HCT116 (cell line): ENCODE results near the gene MAP3K21. TPM values are rescaled to one million over a fixed set of nuclear protein-coding genes. Genes with fewer than 3 reads are reported as not detected.

Source experiments
- ATAC-seq: fragments of 200-7000 bp; cut with Tn5 transposase; 2 replicates; pipeline ENCODE4 v1.9.1; 2020; ENCODE audit warnings: mild to moderate bottlenecking, moderate library complexity
- BruUV-seq: library from RNA; stranded (reverse); fragments of 400-500 nt; replicated peaks from 2 replicates; lab custom pipeline; 2021; lab: Mats Ljungman, UMichigan
- CTCF ChIA-PET: fragments of 300-600 bp; sonication (Branson Sonifier 250); formaldehyde crosslinking; loops from one replicate; lab custom pipeline; 2021; ENCODE audit warnings: antibody characterized with exemption; lab: Charles Lee
- POLR2A ChIA-PET: fragments of 300-600, 350-600 bp; sonication (Branson Sonifier 250); formaldehyde crosslinking; loops from one replicate; lab custom pipeline; 2021; ENCODE audit warnings: antibody characterized with exemption; lab: Charles Lee
- RAD21 ChIA-PET, 2 experiments: fragments of 300-600 bp; sonication (Branson Sonifier 250); formaldehyde crosslinking; loops; one replicate each; lab custom pipeline; 2023; ENCODE audit warnings: low total read pairs in 2 of 2; ENCODE audit not compliant: uncharacterized antibody in 2 of 2, unreplicated experiment in 2 of 2, low non-redundant PET in 1 of 2; lab: Charles Lee
- DNase-seq: peaks from one replicate; pipeline ENCODE4 v3.0.0-alpha.2; 2010; ENCODE audit warnings: low read depth, low spot score
- H2AFZ ChIP-seq: fragments of 200-600 bp; shearing (Covaris generic), sonication (generic); 2 replicates; pipeline ENCODE4 v1.6.1; 2017; ENCODE audit warnings: low read depth, mixed run types, mixed read lengths, antibody characterized with exemption, low read length; ENCODE audit not compliant: poor library complexity, severe bottlenecking
- H3K27ac ChIP-seq: 2 replicates; pipeline ENCODE4 v1.5.1; 2012; ENCODE audit warnings: low read depth, low read length
- H3K27me3 ChIP-seq: fragments of 200-600 bp; sonication (generic); 2 replicates; pipeline ENCODE4 v1.6.1; 2016; ENCODE audit warnings: mixed run types, low read length, mixed read lengths; ENCODE audit not compliant: insufficient read depth
- H3K36me3 ChIP-seq, 2 experiments: fragments of 200-500 bp in 1 of 2; fragments of 200-600 bp in 1 of 2; sonication (Bioruptor generic) in 1 of 2; sonication (generic) in 1 of 2; 2 replicates each; pipeline versions ENCODE4 v1.5.1 to v1.6.1; 2014 to 2016; ENCODE audit warnings: low read length in 2 of 2, inconsistent platforms in 1 of 2, mixed read lengths in 1 of 2, mixed run types in 1 of 2; ENCODE audit not compliant: insufficient read depth in 2 of 2, control insufficient read depth in 1 of 2
- H3K4me1 ChIP-seq, 2 experiments: fragments of 200-600 bp in 1 of 2; sonication (generic) in 1 of 2; 2 replicates each; pipeline versions ENCODE4 v1.5.1 to v1.6.1; 2012 to 2017; ENCODE audit warnings: low read length in 2 of 2, inconsistent platforms in 1 of 2, mild to moderate bottlenecking in 1 of 2, mixed read lengths in 1 of 2, mixed run types in 1 of 2, moderate library complexity in 1 of 2; ENCODE audit not compliant: insufficient read depth in 2 of 2, control insufficient read depth in 1 of 2
- H3K4me2 ChIP-seq: fragments of 200-600 bp; sonication (generic); 2 replicates; pipeline ENCODE4 v1.6.1; 2017; ENCODE audit warnings: mixed run types, low read length, mixed read lengths
- H3K4me3 ChIP-seq, 2 experiments: fragments of 200-600 bp in 1 of 2; sonication (generic) in 1 of 2; replicated peaks in 1 of 2; 2 replicates each; pipeline ENCODE4 v1.5.1; 2011 to 2016; ENCODE audit warnings: low read length in 2 of 2, control low read depth in 1 of 2, low read depth in 1 of 2, mild to moderate bottlenecking in 1 of 2, mixed read lengths in 1 of 2, mixed run types in 1 of 2
- H3K79me2 ChIP-seq: fragments of 200-600 bp; sonication (generic); 2 replicates; pipeline ENCODE4 v1.6.1; 2017; ENCODE audit warnings: mild to moderate bottlenecking, mixed run types, low read length, moderate library complexity, mixed read lengths; ENCODE audit not compliant: insufficient read depth
- H3K9ac ChIP-seq: fragments of 200-600 bp; sonication (generic); 2 replicates; pipeline ENCODE4 v1.6.1; 2016; ENCODE audit warnings: low read length, mixed read lengths
- H3K9me2 ChIP-seq: fragments of 200-600 bp; sonication (generic), shearing (Covaris generic); 2 replicates; pipeline ENCODE4 v1.6.1; 2017; ENCODE audit warnings: mixed run types, mild to moderate bottlenecking, moderate library complexity; ENCODE audit not compliant: insufficient read depth
- H3K9me3 ChIP-seq, 2 experiments: fragments of 200-500 bp in 1 of 2; fragments of 200-600 bp in 1 of 2; sonication (Bioruptor generic) in 1 of 2; sonication (generic) in 1 of 2; 2 replicates each; pipeline ENCODE4 v1.6.1; 2014 to 2017; ENCODE audit warnings: low read length in 2 of 2, mixed read lengths in 2 of 2, inconsistent platforms in 1 of 2, low read depth in 1 of 2, mild to moderate bottlenecking in 1 of 2, mixed run types in 1 of 2, moderate library complexity in 1 of 2; ENCODE audit not compliant: control insufficient read depth in 1 of 2, insufficient read depth in 1 of 2
- H4K20me1 ChIP-seq: fragments of 200-600 bp; sonication (generic), shearing (Covaris generic); 2 replicates; pipeline ENCODE4 v1.6.1; 2017; ENCODE audit warnings: mixed run types, mild to moderate bottlenecking, moderate library complexity; ENCODE audit not compliant: insufficient read depth
- CEBPB ChIP-seq: IDR thresholded peaks from 2 replicates; pipeline ENCODE4 v1.6.1; 2012; ENCODE audit warnings: low read depth
- CTCF ChIP-seq, 3 experiments: fragments of 200-600 bp in 1 of 3; sonication (generic) in 1 of 3; IDR thresholded peaks in 2 of 3; conservative IDR thresholded peaks in 1 of 3; 2 replicates each; pipeline ENCODE4 v1.5.1; 2012 to 2017; ENCODE audit warnings: low read depth in 2 of 3, low read length in 2 of 3, antibody characterized with exemption in 1 of 3, borderline replicate concordance in 1 of 3, control low read depth in 1 of 3, mild to moderate bottlenecking in 1 of 3, mixed read lengths in 1 of 3, mixed run types in 1 of 3, moderate library complexity in 1 of 3; ENCODE audit not compliant: insufficient read depth in 1 of 3
- FOSL1 ChIP-seq: IDR thresholded peaks from 2 replicates; pipeline ENCODE4 v1.6.1; 2012; ENCODE audit warnings: low read depth
- JUND ChIP-seq: IDR thresholded peaks from 2 replicates; pipeline ENCODE4 v1.6.1; 2012
- POLR2A ChIP-seq: IDR thresholded peaks from 2 replicates; pipeline ENCODE4 v1.7.0; 2011; ENCODE audit warnings: borderline replicate concordance; ENCODE audit not compliant: insufficient read depth, insufficient read length; ENCODE audit errors: extremely low read depth
- SIN3A ChIP-seq: IDR thresholded peaks from 2 replicates; pipeline ENCODE4 v1.6.1; 2012; ENCODE audit warnings: low read depth
- SP1 ChIP-seq: IDR thresholded peaks from 2 replicates; pipeline ENCODE4 v1.6.1; 2012; ENCODE audit warnings: low read depth
- TCF7L2 ChIP-seq: IDR thresholded peaks from 2 replicates; pipeline ENCODE4 v1.7.0; 2011; ENCODE audit warnings: borderline replicate concordance, inconsistent platforms; ENCODE audit not compliant: insufficient read depth, insufficient read length; ENCODE audit errors: extremely low read depth
- ZFX ChIP-seq: fragments of 450-650 bp; IDR thresholded peaks from 2 replicates; pipeline ENCODE4 v1.6.1; 2017
- intact Hi-C: fragments of 100-400 bp; cut with micrococcal nuclease; formaldehyde crosslinking; loops from 2 replicates; pipeline ENCODE4 v1.10.0; 2022
- total RNA-seq: library from RNA; stranded (reverse); gene quantifications from one replicate; pipeline ENCODE4 v1.2.1, GENCODE V29; 2021; ENCODE audit not compliant: unreplicated experiment

Gene MAP3K21
- total RNA-seq, 1 experiment from 2014 or later = 19.1 TPM

- Histone ChIP-seq H3K9ac (no peak overlapping the region), H3K4me3 (no peak overlapping the region), H3K9me2 (no peaks in the 10 kb centered on the region), H3K9me3 (no peaks in the 10 kb centered on the region), H3K4me2 (no peak overlapping the region), H2AFZ (no peak overlapping the region), H3K4me1 (peaks cover 15 to 28% of the 10 kb centered on the region in 2 experiments; a peak in 3 of 4 replicates), H4K20me1 (no peaks in the 10 kb centered on the region), H3K27me3 (no peaks in the 10 kb centered on the region), H3K36me3 (no peaks in the 10 kb centered on the region), H3K27ac (no peak overlapping the region), H3K79me2 (peaks cover 42% of the 10 kb centered on the region)
- TF ChIP-seq CTCF (IDR thresholded peaks at IDR 0.05 in 2 of 3, conservative IDR thresholded peaks at IDR 0.05 in 1 of 3; ENCODE audit: borderline replicate concordance in 1 of 3, insufficient read depth in 1 of 3, low read depth in 2 of 3, low read length in 2 of 3) (no peak), POLR2A (no peak), SIN3A (no peak), ZFX (no peak), SP1 (no peak), TCF7L2 (no peak), FOSL1 (no peak), JUND (no peak), CEBPB (no peak)
- BruUV-seq = no TSS peak
- ChIA-PET POLR2A (no interaction called here), RAD21 (no interaction called here), CTCF (no interaction called here)
- intact Hi-C loops = loop anchor here (10.0 kb wide), 1 partner anchor 615 kb away; the partner anchor contains the start of gene SLC35F3
- ATAC-seq (no peak), DNase-seq (no peak)
Measured at GRCh38 chr1:233289676-233290075, 37.8 kb upstream of the MAP3K21 start.
